ENCODE results near the gene MBOAT2. TPM values are rescaled to one million over a fixed set of nuclear protein-coding genes. Genes with fewer than 3 reads are reported as not detected.
"Not testable (repeated sequence)": the region's sequence is repeated elsewhere in the genome, so short reads cannot be mapped to it uniquely, and the experiment has no call there.

Gene MBOAT2
- 5.3 TPM for total RNA-seq
- long read RNA-seq, full-length matches to known transcripts: 4 of 9 reads
- long read RNA-seq, partial matches to known transcripts: 2 of 9 reads
- long read RNA-seq, other reads (novel, unspliced or antisense): 3 of 9 reads

- intact Hi-C loops (cut with micrococcal nuclease): no loop called here
- DNase-seq: peak; percentile 88
- H3K36me3 ChIP-seq: no peaks in the 10 kb centered on the region
- no peaks in the 10 kb centered on the region for H3K27me3 ChIP-seq (ENCODE audit: low read depth)
- H3K4me1 ChIP-seq: peaks cover 28% of the 10 kb centered on the region
- peak within 1 kb of the TSS; percentile 78 for H3K27ac ChIP-seq (replicated peaks)
- H3K9me3 ChIP-seq (replicated peaks): no peaks in the 10 kb centered on the region
- H3K4me3 ChIP-seq: peak within 1 kb of the TSS; percentile 83
- TF ChIP-seq CTCF (IDR thresholded peaks at IDR 0.05; ENCODE audit: borderline replicate concordance): no peak
Observed at GRCh38 chr2:9003616-9004337, at the start of gene MBOAT2. MBOAT2 (minus strand) TSS chr2:9003684; CDS start chr2:9003614, 70 bp downstream.

GRCh38 chr2:9052821-9053533 lies 49.5 kb upstream of the MBOAT2 start:
- TF ChIP-seq CTCF (IDR thresholded peaks at IDR 0.05; ENCODE audit: borderline replicate concordance): no peak
- intact Hi-C loops (cut with micrococcal nuclease): no loop called here
- Histone ChIP-seq H3K4me3 (no peak overlapping the region), H3K27me3 (ENCODE audit: low read depth) (no peaks in the 10 kb centered on the region), H3K36me3 (no peaks in the 10 kb centered on the region), H3K4me1 (peaks cover 6% of the 10 kb centered on the region), H3K27ac (replicated peaks) (no peak overlapping the region), H3K9me3 (replicated peaks) (no peaks in the 10 kb centered on the region)
- DNase-seq: no peak

GRCh38 chr2:9051451-9051850 lies 48.0 kb upstream of the MBOAT2 start:
- H3K4me3 ChIP-seq; DNase-seq; H3K27me3 ChIP-seq (ENCODE audit: low read depth); H3K36me3 ChIP-seq; H3K9me3 ChIP-seq (replicated peaks); intact Hi-C loops (cut with micrococcal nuclease); H3K27ac ChIP-seq (replicated peaks); H3K4me1 ChIP-seq: not testable (repeated sequence)

- H3K27me3 ChIP-seq (ENCODE audit: low read depth): no peaks in the 10 kb centered on the region
- no peak overlapping the region for H3K4me3 ChIP-seq
- peaks cover 6% of the 10 kb centered on the region for H3K4me1 ChIP-seq
- H3K27ac ChIP-seq (replicated peaks): no peak overlapping the region
- intact Hi-C loops (cut with micrococcal nuclease): no loop called here
- H3K9me3 ChIP-seq (replicated peaks): no peaks in the 10 kb centered on the region
- no peak for DNase-seq
- no peak for TF ChIP-seq CTCF (IDR thresholded peaks at IDR 0.05; ENCODE audit: borderline replicate concordance)
- H3K36me3 ChIP-seq: no peaks in the 10 kb centered on the region
Observed at GRCh38 chr2:9050122-9050809, 46.8 kb upstream of the MBOAT2 start.

- H3K27ac ChIP-seq (replicated peaks): no peak overlapping the region
- TF ChIP-seq CTCF (IDR thresholded peaks at IDR 0.05; ENCODE audit: borderline replicate concordance): no peak
- DNase-seq: no peak
- intact Hi-C loops (cut with micrococcal nuclease): no loop called here
- no peak overlapping the region for H3K4me3 ChIP-seq
- no peaks in the 10 kb centered on the region for H3K36me3 ChIP-seq
- no peaks in the 10 kb centered on the region for H3K27me3 ChIP-seq (ENCODE audit: low read depth)
- H3K4me1 ChIP-seq: peaks cover 6% of the 10 kb centered on the region
- H3K9me3 ChIP-seq (replicated peaks): peaks cover 4% of the 10 kb centered on the region
Observed at GRCh38 chr2:9045595-9045994, 42.1 kb upstream of the MBOAT2 start.

GRCh38 chr2:9043491-9043890 lies 40.0 kb upstream of the MBOAT2 start:
- H3K27ac ChIP-seq (replicated peaks); H3K36me3 ChIP-seq; H3K4me3 ChIP-seq; DNase-seq; H3K27me3 ChIP-seq (ENCODE audit: low read depth); intact Hi-C loops (cut with micrococcal nuclease); H3K4me1 ChIP-seq; H3K9me3 ChIP-seq (replicated peaks): not testable (repeated sequence)

All from left ventricle myocardium inferior (tissue), 1 donor.